ENCODE results near the gene SLC25A5. TPM values are rescaled to one million over a fixed set of nuclear protein-coding genes. Genes with fewer than 3 reads are reported as not detected.

SLC25A5 gene
- polyA plus RNA-seq, 1 of the 3 experiments (the other 2 are of a cell fraction) = 387 TPM

DNA sequence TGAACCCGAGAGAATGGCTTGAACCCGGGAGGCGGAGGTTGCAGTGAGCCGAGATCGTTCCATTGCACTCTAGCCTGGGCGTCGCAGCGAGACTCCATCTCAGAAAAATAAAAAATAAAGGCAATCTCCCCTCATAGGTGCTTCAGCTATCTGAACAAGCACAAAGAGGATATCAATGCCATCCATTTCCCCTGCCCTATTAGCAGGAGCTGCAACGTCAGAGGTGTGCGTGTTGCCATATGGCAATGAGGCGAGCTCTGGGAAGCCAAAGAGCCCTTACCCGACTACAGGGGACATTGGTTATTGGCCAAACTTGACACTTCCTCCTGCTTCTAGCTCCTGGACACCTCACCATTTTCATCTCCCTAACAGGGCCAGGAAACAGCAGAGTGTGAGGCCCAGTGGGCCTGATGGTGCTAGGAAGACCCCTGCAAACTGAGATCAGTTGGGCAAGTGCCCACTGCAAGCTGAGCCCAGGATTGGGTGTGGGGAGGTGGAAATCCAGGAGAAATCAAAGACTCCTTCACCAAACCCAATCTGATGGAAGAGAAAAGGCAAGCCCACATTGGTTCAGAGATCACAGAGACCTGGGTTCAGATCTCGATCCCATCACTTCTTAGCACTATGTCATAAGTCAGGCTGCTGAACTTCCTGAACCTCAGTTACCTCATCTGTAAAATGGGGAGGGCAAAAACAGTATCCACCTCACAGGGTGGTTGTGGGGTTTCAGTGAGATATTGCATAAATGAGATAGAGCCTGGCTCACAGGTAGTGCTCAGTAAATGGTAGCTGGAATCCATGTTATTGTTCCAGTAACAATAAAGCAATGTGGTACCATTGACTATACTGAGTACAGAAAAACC lies 21.2 kb downstream of the SLC25A5 start:
- POLR2A ChIA-PET = no interaction called here

More for the DNA sequence above, 21.2 kb downstream of the SLC25A5 start:
- Histone ChIP-seq H3K4me1 (ENCODE audit: control insufficient read depth in 1 of 2, insufficient read depth in 2 of 2, low read depth in 1 of 2, low read length in 1 of 2) (no peaks in the 10 kb centered on the region), H3K4me2 (no peak overlapping the region), H4K20me1 (ENCODE audit: insufficient read depth) (no peaks in the 10 kb centered on the region), H3K9me3 (no peaks in the 10 kb centered on the region), H3K9me2 (no peaks in the 10 kb centered on the region), H3K27me3 (ENCODE audit: insufficient read depth) (peaks cover 5% of the 10 kb centered on the region; the same call in 1 of the 2 replicates), H3K9ac (no peak overlapping the region), H3K79me2 (ENCODE audit: insufficient read depth) (no peaks in the 10 kb centered on the region), H3F3A (replicated peaks; ENCODE audit: insufficient read depth) (no peaks in the 10 kb centered on the region), H3K27ac (ENCODE audit: low read depth in 2 of 2, low read length in 1 of 2) (no peak overlapping the region), H3K4me3 (ENCODE audit: low read depth in 2 of 2, low read length in 1 of 2) (no peak overlapping the region), H3K36me3 (replicated peaks in 1 of 2; ENCODE audit: control insufficient read depth in 1 of 2, insufficient read depth in 2 of 2, low read length in 1 of 2) (no peaks in the 10 kb centered on the region), H2AFZ (ENCODE audit: low read depth) (no peak overlapping the region)
- no peak for TF ChIP-seq TAF1 (IDR thresholded peaks at IDR 0.05; ENCODE audit: borderline replicate concordance, low read depth, low read length)
- no peak for TF ChIP-seq RFX5 (IDR thresholded peaks at IDR 0.05; ENCODE audit: low read length)
- TF ChIP-seq POLR2AphosphoS5 (IDR thresholded peaks at IDR 0.05; ENCODE audit: low read depth, low read length) = no peak
- TF ChIP-seq, protein P1, sequence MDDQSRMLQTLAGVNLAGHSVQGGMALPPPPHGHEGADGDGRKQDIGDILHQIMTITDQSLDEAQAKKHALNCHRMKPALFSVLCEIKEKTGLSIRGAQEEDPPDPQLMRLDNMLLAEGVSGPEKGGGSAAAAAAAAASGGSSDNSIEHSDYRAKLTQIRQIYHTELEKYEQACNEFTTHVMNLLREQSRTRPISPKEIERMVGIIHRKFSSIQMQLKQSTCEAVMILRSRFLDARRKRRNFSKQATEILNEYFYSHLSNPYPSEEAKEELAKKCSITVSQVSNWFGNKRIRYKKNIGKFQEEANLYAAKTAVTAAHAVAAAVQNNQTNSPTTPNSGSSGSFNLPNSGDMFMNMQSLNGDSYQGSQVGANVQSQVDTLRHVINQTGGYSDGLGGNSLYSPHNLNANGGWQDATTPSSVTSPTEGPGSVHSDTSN (IDR thresholded peaks at IDR 0.05) = no peak
- no peak for TF ChIP-seq ELF1 (IDR thresholded peaks at IDR 0.05)
- TF ChIP-seq, protein P2, sequence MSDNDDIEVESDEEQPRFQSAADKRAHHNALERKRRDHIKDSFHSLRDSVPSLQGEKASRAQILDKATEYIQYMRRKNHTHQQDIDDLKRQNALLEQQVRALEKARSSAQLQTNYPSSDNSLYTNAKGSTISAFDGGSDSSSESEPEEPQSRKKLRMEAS (IDR thresholded peaks at IDR 0.05; ENCODE audit: low read depth) = no peak
- TF ChIP-seq EP300 (IDR thresholded peaks at IDR 0.05; ENCODE audit: borderline replicate concordance in 1 of 2, low read depth in 1 of 2, low read length in 1 of 2) = no peak
- no peak for TF ChIP-seq RAD21 (IDR thresholded peaks at IDR 0.05; ENCODE audit: low read length)
- TF ChIP-seq SIN3A (IDR thresholded peaks at IDR 0.05; ENCODE audit: borderline replicate concordance, low read depth, low read length) = no peak
- TF ChIP-seq, protein P3, sequence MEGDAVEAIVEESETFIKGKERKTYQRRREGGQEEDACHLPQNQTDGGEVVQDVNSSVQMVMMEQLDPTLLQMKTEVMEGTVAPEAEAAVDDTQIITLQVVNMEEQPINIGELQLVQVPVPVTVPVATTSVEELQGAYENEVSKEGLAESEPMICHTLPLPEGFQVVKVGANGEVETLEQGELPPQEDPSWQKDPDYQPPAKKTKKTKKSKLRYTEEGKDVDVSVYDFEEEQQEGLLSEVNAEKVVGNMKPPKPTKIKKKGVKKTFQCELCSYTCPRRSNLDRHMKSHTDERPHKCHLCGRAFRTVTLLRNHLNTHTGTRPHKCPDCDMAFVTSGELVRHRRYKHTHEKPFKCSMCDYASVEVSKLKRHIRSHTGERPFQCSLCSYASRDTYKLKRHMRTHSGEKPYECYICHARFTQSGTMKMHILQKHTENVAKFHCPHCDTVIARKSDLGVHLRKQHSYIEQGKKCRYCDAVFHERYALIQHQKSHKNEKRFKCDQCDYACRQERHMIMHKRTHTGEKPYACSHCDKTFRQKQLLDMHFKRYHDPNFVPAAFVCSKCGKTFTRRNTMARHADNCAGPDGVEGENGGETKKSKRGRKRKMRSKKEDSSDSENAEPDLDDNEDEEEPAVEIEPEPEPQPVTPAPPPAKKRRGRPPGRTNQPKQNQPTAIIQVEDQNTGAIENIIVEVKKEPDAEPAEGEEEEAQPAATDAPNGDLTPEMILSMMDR (IDR thresholded peaks at IDR 0.05) = no peak
- TF ChIP-seq MEF2A (IDR thresholded peaks at IDR 0.05; ENCODE audit: borderline replicate concordance, low read depth) = no peak
- no peak for TF ChIP-seq GABPA (IDR thresholded peaks at IDR 0.05; ENCODE audit: low read depth)
- TF ChIP-seq, protein P4, sequence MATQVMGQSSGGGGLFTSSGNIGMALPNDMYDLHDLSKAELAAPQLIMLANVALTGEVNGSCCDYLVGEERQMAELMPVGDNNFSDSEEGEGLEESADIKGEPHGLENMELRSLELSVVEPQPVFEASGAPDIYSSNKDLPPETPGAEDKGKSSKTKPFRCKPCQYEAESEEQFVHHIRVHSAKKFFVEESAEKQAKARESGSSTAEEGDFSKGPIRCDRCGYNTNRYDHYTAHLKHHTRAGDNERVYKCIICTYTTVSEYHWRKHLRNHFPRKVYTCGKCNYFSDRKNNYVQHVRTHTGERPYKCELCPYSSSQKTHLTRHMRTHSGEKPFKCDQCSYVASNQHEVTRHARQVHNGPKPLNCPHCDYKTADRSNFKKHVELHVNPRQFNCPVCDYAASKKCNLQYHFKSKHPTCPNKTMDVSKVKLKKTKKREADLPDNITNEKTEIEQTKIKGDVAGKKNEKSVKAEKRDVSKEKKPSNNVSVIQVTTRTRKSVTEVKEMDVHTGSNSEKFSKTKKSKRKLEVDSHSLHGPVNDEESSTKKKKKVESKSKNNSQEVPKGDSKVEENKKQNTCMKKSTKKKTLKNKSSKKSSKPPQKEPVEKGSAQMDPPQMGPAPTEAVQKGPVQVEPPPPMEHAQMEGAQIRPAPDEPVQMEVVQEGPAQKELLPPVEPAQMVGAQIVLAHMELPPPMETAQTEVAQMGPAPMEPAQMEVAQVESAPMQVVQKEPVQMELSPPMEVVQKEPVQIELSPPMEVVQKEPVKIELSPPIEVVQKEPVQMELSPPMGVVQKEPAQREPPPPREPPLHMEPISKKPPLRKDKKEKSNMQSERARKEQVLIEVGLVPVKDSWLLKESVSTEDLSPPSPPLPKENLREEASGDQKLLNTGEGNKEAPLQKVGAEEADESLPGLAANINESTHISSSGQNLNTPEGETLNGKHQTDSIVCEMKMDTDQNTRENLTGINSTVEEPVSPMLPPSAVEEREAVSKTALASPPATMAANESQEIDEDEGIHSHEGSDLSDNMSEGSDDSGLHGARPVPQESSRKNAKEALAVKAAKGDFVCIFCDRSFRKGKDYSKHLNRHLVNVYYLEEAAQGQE (IDR thresholded peaks at IDR 0.05; ENCODE audit: low read depth, low read length) = no peak
- no peak for TF ChIP-seq RCOR1 (IDR thresholded peaks at IDR 0.05; ENCODE audit: low read length)
- no peak for TF ChIP-seq JUND (IDR thresholded peaks at IDR 0.05)
- TF ChIP-seq, protein P5, sequence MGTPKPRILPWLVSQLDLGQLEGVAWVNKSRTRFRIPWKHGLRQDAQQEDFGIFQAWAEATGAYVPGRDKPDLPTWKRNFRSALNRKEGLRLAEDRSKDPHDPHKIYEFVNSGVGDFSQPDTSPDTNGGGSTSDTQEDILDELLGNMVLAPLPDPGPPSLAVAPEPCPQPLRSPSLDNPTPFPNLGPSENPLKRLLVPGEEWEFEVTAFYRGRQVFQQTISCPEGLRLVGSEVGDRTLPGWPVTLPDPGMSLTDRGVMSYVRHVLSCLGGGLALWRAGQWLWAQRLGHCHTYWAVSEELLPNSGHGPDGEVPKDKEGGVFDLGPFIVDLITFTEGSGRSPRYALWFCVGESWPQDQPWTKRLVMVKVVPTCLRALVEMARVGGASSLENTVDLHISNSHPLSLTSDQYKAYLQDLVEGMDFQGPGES (IDR thresholded peaks at IDR 0.05; ENCODE audit: low read depth, low read length) = no peak
- no peak for TF ChIP-seq FOXJ3 (CRISPR knock-in tag; IDR thresholded peaks at IDR 0.05)
- TF ChIP-seq, protein P6, sequence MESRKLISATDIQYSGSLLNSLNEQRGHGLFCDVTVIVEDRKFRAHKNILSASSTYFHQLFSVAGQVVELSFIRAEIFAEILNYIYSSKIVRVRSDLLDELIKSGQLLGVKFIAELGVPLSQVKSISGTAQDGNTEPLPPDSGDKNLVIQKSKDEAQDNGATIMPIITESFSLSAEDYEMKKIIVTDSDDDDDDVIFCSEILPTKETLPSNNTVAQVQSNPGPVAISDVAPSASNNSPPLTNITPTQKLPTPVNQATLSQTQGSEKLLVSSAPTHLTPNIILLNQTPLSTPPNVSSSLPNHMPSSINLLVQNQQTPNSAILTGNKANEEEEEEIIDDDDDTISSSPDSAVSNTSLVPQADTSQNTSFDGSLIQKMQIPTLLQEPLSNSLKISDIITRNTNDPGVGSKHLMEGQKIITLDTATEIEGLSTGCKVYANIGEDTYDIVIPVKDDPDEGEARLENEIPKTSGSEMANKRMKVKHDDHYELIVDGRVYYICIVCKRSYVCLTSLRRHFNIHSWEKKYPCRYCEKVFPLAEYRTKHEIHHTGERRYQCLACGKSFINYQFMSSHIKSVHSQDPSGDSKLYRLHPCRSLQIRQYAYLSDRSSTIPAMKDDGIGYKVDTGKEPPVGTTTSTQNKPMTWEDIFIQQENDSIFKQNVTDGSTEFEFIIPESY (IDR thresholded peaks at IDR 0.05; ENCODE audit: borderline replicate concordance, low read depth) = no peak
- no peak for TF ChIP-seq SMC3 (IDR thresholded peaks at IDR 0.05; ENCODE audit: low read depth, low read length)
- WGBS (ENCODE audit: low lambda C conversion rate) = 49% methylated on average over 13 of the region's 13 CpGs
- no peak for DNase-seq
- CTCF ChIA-PET = interaction anchor here (0.7 to 7.8 kb wide), 17 partner anchors 8 to 287 kb away, joined by 3 to 53 read pairs (median 5); partner anchors contain the start of gene UBE2A

Data from SK-N-SH (cell line).